CD4-positive, alpha-beta memory T cell (primary cell): ENCODE measurements around the gene ETS1. TPM values are rescaled to one million over a fixed set of nuclear protein-coding genes. Genes with fewer than 3 reads are reported as not detected.

Source experiments
- CTCF ChIA-PET: fragments of 350-600 bp; sonication (Branson Sonifier 250); formaldehyde crosslinking; loops from one replicate; lab custom pipeline; 2021; ENCODE audit warnings: inconsistent platforms; ENCODE audit not compliant: partially characterized antibody; lab: Charles Lee
- POLR2A ChIA-PET: fragments of 350-600 bp; sonication (Branson Sonifier 250); formaldehyde crosslinking; loops from one replicate; lab custom pipeline; 2021; ENCODE audit not compliant: partially characterized antibody; lab: Charles Lee
- DNase-seq, 5 donors: peaks; one replicate each; pipeline versions ENCODE4 v3.0.0 to v3.0.0-alpha.2; 2020 to 2022; ENCODE audit warnings: mixed read lengths in 1 of 5
- H3K27ac ChIP-seq: one replicate; pipeline ENCODE4 v1.7.0; 2013; ENCODE audit warnings: low read depth, low read length
- H3K27me3 ChIP-seq: 2 replicates; pipeline ENCODE4 v1.7.0; 2013; ENCODE audit warnings: mild to moderate bottlenecking, low read length, moderate library complexity; ENCODE audit not compliant: insufficient read depth
- H3K36me3 ChIP-seq: 2 replicates; pipeline ENCODE4 v1.7.0; 2013; ENCODE audit warnings: mild to moderate bottlenecking, low read length, moderate library complexity; ENCODE audit not compliant: insufficient read depth
- H3K4me1 ChIP-seq: 2 replicates; pipeline ENCODE4 v1.7.0; 2013; ENCODE audit warnings: mild to moderate bottlenecking, low read length, moderate library complexity; ENCODE audit not compliant: insufficient read depth
- H3K4me3 ChIP-seq, 2 donors: one replicate each; pipeline ENCODE4 v1.7.0; 2013; ENCODE audit warnings: low read length in 2 of 2, mild to moderate bottlenecking in 1 of 2
- H3K9me3 ChIP-seq, 2 donors: one replicate each; pipeline ENCODE4 v1.7.0; 2013; ENCODE audit warnings: low read length in 2 of 2, control low read depth in 1 of 2; ENCODE audit not compliant: control insufficient read depth in 1 of 2
- H3K27ac Mint-ChIP-seq, 7 donors: one replicate each; pipeline ENCODE4 v1.8.0; 2020 to 2021; ENCODE audit warnings: mixed read lengths in 7 of 7, mild to moderate bottlenecking in 6 of 7, inconsistent platforms in 3 of 7, moderate library complexity in 3 of 7
- H3K27me3 Mint-ChIP-seq, 2 donors: one replicate each; pipeline ENCODE4 v1.8.0; 2020 to 2021; ENCODE audit warnings: mixed read lengths in 2 of 2
- H3K36me3 Mint-ChIP-seq, 2 donors: one replicate each; pipeline ENCODE4 v1.8.0; 2020 to 2021; ENCODE audit warnings: mixed read lengths in 2 of 2, inconsistent platforms in 1 of 2, mild to moderate bottlenecking in 1 of 2
- H3K4me1 Mint-ChIP-seq, 4 donors: one replicate each; pipeline ENCODE4 v1.8.0; 2020 to 2021; ENCODE audit warnings: mixed read lengths in 4 of 4, mild to moderate bottlenecking in 1 of 4
- H3K4me3 Mint-ChIP-seq, 8 donors: one replicate each; pipeline ENCODE4 v1.8.0; 2020 to 2021; ENCODE audit warnings: mixed read lengths in 8 of 8, mild to moderate bottlenecking in 7 of 8, moderate library complexity in 6 of 8, inconsistent platforms in 3 of 8
- H3K9me3 Mint-ChIP-seq, 8 donors: one replicate each; pipeline ENCODE4 v1.8.0; 2020 to 2021; ENCODE audit warnings: mixed read lengths in 8 of 8, mild to moderate bottlenecking in 5 of 8, inconsistent platforms in 3 of 8, moderate library complexity in 1 of 8
- intact Hi-C: fragments of 100-400 bp; cut with micrococcal nuclease; formaldehyde crosslinking; loops from one replicate; pipeline ENCODE4 v1.15.1; 2023
- polyA plus RNA-seq, 2 donors: library from polyadenylated mRNA; unstranded; fragments of 300-500 nt; fragmentation: Illumina TruSeq; gene quantifications; one replicate each; pipeline ENCODE4 v1.2.3, GENCODE V29; 2021
- total RNA-seq, 2 experiments: library from RNA; stranded (reverse); gene quantifications; one replicate each; pipeline ENCODE4 v1.2.3, GENCODE V29; 2021

Gene ETS1
- total and polyA plus RNA-seq, 4 experiments from 2014 or later: 435 to 761 (median 593) TPM

DNA sequence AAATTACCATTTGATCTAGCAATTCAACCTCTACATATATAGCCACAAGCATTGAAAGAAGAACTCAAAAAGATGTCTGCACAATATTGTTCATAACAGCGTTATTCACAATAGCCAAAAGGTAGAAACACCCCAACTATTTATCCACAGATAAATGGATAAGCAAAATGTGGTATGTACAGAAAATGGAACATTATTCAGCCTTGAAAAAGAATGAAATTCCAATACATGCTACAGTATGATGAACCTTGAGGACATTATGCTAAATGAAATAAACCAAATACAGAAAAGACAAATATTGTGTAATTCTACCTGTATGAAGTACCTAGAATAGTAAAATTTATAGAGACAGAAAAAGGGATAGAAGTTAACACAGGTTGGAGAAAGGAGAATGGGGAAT lies 2.6 kb upstream of the ETS1 start:
- intact Hi-C loops: no loop called here
- peaks cover 0 to 3% of the 10 kb centered on the region in 2 donors for H3K27me3 Mint-ChIP-seq
- H3K4me1 Mint-ChIP-seq: peaks cover 0 to 9% (median 0%) of the 10 kb centered on the region in 4 donors
- H3K27ac ChIP-seq: no peak overlapping the region
- H3K36me3 Mint-ChIP-seq: no peaks in the 10 kb centered on the region
- no peak overlapping the region for H3K4me3 Mint-ChIP-seq
- POLR2A ChIA-PET: no interaction called here
- CTCF ChIA-PET: interaction anchor here (1.5 kb wide), 1 partner anchor 9 kb away, joined by 3 read pairs; no protein-coding TSS in a partner anchor
- H3K4me3 ChIP-seq: no peak overlapping the region
- peaks cover 0 to 2% (median 0%) of the 10 kb centered on the region in 8 donors for H3K9me3 Mint-ChIP-seq
- H3K27ac Mint-ChIP-seq: no peak overlapping the region
- H3K27me3 ChIP-seq: no peaks in the 10 kb centered on the region
- no peaks in the 10 kb centered on the region for H3K36me3 ChIP-seq
- H3K4me1 ChIP-seq: no peaks in the 10 kb centered on the region
- DNase-seq: no peak
- H3K9me3 ChIP-seq: no peaks in the 10 kb centered on the region

DNA sequence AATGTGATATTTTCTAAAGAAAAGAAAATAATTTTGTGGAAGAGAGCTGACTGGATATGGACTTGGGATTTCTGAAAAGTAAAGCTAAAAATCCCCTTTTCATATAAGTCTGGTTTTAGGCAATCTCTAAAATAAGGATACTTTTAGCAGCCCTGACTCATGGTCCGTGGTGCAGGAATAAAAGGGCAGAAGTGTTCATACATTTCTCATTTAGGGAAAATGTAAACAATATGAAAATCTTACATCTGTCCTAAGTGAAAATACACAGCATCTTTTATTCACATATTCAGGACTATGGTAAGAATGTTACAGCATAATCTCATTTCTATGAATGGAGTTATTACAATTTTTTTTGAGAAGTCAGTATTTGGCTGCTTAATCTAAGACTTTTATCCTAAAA lies 735 bp upstream of the ETS1 start:
- ChIA-PET POLR2A (interaction anchor here (1.4 kb wide), 1 partner anchor 21 kb away, joined by 3 read pairs; no protein-coding TSS in a partner anchor), CTCF (no interaction called here)
- DNase-seq: no peak
- peaks cover 0 to 12% (median 5%) of the 10 kb centered on the region in 4 donors for H3K4me1 Mint-ChIP-seq
- H3K9me3 Mint-ChIP-seq: no peaks in the 10 kb centered on the region
- no peaks in the 10 kb centered on the region for H3K36me3 Mint-ChIP-seq
- H3K4me3 Mint-ChIP-seq: no peak overlapping the region
- H3K9me3 ChIP-seq: no peaks in the 10 kb centered on the region
- H3K4me1 ChIP-seq: no peaks in the 10 kb centered on the region
- no peak overlapping the region for H3K27ac Mint-ChIP-seq
- intact Hi-C loops: no loop called here
- peaks cover 0 to 3% of the 10 kb centered on the region in 2 donors for H3K27me3 Mint-ChIP-seq
- H3K4me3 ChIP-seq: no peak overlapping the region
- H3K27me3 ChIP-seq: no peaks in the 10 kb centered on the region
- H3K36me3 ChIP-seq: no peaks in the 10 kb centered on the region
- H3K27ac ChIP-seq: no peak overlapping the region

DNA sequence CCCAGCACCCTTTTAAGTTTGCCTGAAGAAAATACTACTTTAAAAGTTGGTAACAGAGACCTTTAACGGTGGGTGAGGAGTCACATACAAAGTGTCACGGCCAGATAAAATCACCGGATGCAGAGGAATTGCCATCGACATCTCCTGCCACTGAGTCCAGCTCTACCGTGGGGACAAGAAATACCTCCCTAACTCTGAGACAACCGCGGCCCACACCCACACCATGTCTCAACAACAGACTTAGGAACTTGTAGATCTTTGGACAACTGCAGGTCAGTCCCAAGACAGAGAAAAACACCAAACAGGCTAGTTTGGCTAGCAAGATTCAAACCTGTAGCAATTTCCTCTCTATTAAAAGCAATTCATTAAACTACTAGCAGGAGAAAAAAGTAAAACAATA lies 669 bp downstream of the ETS1 start:
- Mint-ChIP-seq H3K9me3 (no peaks in the 10 kb centered on the region), H3K4me3 (no peak overlapping the region), H3K36me3 (no peaks in the 10 kb centered on the region), H3K27ac (no peak overlapping the region), H3K27me3 (peaks cover 0 to 3% of the 10 kb centered on the region in 2 donors), H3K4me1 (peaks cover 3 to 16% (median 10%) of the 10 kb centered on the region in 4 donors)
- DNase-seq: no peak
- Histone ChIP-seq H3K36me3 (no peaks in the 10 kb centered on the region), H3K27me3 (no peaks in the 10 kb centered on the region), H3K27ac (no peak overlapping the region), H3K4me3 (no peak overlapping the region), H3K9me3 (no peaks in the 10 kb centered on the region), H3K4me1 (no peaks in the 10 kb centered on the region)
- CTCF ChIA-PET: no interaction called here
- POLR2A ChIA-PET: interaction anchor here (1.1 kb wide), 1 partner anchor 43 kb away, joined by 3 read pairs; no protein-coding TSS in a partner anchor
- intact Hi-C loops: no loop called here

DNA sequence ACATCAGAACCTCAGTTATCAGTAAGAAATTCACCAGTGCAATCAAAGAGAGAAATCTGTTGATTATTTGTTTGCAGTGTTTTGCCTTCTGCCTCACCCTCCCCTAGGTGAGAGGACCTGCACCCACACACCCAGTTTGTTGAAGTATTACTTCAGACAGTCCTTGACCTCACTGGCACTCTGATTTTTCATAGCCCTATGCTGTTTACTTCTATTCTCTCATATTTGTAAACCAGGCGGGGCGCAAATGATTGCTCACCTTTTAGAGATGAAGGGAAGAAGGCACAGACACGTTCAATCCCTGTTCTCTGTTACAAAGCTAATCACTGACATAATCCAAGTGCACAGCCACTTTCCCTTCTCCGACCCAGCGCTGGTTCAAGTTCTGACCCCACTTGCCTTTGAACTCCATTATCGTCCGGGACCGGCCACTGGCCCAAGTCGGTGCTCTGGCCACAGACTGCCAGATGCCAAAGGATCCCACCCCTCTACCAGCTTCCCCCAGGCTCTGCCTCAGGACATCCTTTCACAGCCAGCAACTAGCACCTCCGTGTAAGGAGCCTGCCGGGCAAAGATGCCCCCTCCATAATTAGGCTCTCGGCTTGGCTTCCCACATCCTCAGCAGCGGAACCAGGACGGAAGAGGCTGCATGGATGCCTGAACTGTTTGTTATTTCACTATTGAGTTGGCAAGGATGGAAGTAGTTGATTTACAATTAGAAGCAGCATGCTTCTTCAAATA lies 1.7 kb downstream of the ETS1 start:
- peak overlapping the region in 2 of 7 donors; percentile 16 to 38 for H3K27ac Mint-ChIP-seq
- no peaks in the 10 kb centered on the region for H3K36me3 ChIP-seq
- H3K4me1 Mint-ChIP-seq: peaks cover 3 to 21% (median 11%) of the 10 kb centered on the region in 4 donors

DNA sequence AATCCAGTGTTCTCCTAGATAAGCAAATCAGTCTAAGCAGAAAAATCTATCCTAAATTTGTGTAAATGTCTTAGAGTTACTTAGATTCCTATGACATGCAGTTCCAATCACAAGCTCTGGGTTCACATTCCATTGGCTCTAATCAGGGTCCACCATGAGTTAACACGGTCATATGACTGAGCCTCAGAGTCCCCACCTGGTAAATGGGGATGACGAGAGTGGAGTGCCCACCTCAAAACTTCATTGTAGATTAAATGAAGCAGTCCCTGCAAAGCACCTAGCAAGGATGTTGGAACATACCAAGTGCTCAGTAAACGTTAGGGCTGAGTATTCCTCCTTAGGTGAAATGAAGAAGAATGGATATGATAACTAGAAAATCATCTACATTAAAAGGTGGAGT lies 3.1 kb downstream of the ETS1 start:
- Mint-ChIP-seq H3K4me3 (no peak overlapping the region), H3K4me1 (peaks cover 10 to 32% (median 19%) of the 10 kb centered on the region in 4 donors), H3K27ac (no peak overlapping the region), H3K36me3 (no peaks in the 10 kb centered on the region), H3K27me3 (peaks cover 0 to 3% of the 10 kb centered on the region in 2 donors), H3K9me3 (no peaks in the 10 kb centered on the region)
- Histone ChIP-seq H3K9me3 (no peaks in the 10 kb centered on the region), H3K36me3 (no peaks in the 10 kb centered on the region), H3K4me3 (no peak overlapping the region), H3K27me3 (no peaks in the 10 kb centered on the region), H3K27ac (no peak overlapping the region), H3K4me1 (peaks cover 5% of the 10 kb centered on the region)
- ChIA-PET CTCF (interaction anchor here (0.9 kb wide), 1 partner anchor 192 kb away, joined by 3 read pairs; no protein-coding TSS in a partner anchor), POLR2A (no interaction called here)
- intact Hi-C loops: no loop called here
- no peak for DNase-seq

More for the DNA sequence above, 1.7 kb downstream of the ETS1 start:
- H3K9me3 Mint-ChIP-seq: no peaks in the 10 kb centered on the region
- no peak overlapping the region for H3K4me3 Mint-ChIP-seq
- H3K4me1 ChIP-seq: no peaks in the 10 kb centered on the region
- ChIA-PET POLR2A (no interaction called here), CTCF (no interaction called here)
- H3K9me3 ChIP-seq: no peaks in the 10 kb centered on the region
- peaks cover 0 to 3% of the 10 kb centered on the region in 2 donors for H3K27me3 Mint-ChIP-seq
- DNase-seq: no peak
- no peaks in the 10 kb centered on the region for H3K27me3 ChIP-seq
- H3K27ac ChIP-seq: no peak overlapping the region
- no peaks in the 10 kb centered on the region for H3K36me3 Mint-ChIP-seq
- intact Hi-C loops: no loop called here
- H3K4me3 ChIP-seq: no peak overlapping the region

DNA sequence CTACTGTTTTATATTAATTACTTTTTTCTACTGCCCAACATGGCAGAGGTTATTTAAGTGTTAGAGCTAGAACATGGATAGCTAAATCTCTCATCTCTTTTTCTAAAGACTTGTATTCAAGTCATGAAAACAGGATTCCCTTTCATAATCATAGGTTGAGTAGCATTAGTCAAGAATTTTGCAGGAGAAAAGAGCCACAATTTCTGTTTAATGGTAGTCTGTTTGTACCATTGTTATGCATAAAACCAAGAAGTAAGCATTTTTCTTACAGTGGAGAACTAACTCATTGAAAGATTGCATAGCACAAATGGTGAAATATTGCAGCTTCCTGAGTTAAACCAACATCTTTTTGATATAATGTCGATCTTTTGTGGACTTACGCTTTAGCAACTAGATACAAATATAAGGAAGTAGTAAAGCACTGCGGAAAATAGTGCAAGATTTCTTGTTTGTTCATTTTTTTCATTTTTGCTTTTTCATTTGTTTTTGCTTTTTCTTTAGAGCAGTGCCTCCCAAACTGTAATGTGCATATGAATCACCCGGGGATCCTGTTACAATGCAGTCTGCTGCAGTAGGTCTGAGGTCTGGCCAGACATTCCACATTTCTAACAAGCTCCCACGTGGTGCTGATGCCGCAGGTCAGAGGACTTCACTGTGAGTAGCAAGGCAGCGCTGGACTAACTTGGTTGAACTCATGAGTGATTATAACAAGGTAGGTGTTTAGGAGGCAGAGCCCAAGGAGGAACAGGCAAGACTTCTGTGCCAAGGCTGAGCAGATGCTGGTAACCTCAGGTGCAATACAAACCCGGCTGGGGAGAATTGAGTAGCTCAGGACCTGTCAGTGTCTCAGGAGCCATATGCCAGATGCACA lies 4.6 kb downstream of the ETS1 start:
- intact Hi-C loops: no loop called here
- Mint-ChIP-seq H3K27me3 (peaks cover 0 to 3% of the 10 kb centered on the region in 2 donors), H3K36me3 (no peaks in the 10 kb centered on the region), H3K4me1 (peaks cover 10 to 32% (median 20%) of the 10 kb centered on the region in 4 donors), H3K9me3 (no peaks in the 10 kb centered on the region), H3K27ac (no peak overlapping the region), H3K4me3 (peak overlapping the region in 1 of 8 donors; percentile 49)
- Histone ChIP-seq H3K4me1 (peaks cover 5% of the 10 kb centered on the region), H3K36me3 (no peaks in the 10 kb centered on the region), H3K4me3 (no peak overlapping the region), H3K27me3 (no peaks in the 10 kb centered on the region), H3K27ac (no peak overlapping the region), H3K9me3 (no peaks in the 10 kb centered on the region)
- ChIA-PET CTCF (interaction anchor here (0.6 kb wide), 1 partner anchor 412 kb away, joined by 5 read pairs; no protein-coding TSS in a partner anchor), POLR2A (no interaction called here)
- no peak for DNase-seq
